ENCODE data around the gene MFSD6. TPM values are rescaled to one million over a fixed set of nuclear protein-coding genes. Genes with fewer than 3 reads are reported as not detected.

The MFSD6 gene
- polyA plus RNA-seq, 1 donor from 2014 or later: 11.8 TPM

- Histone ChIP-seq H3K9ac (ENCODE audit: low read length) (no peak overlapping the region), H3K27ac (ENCODE audit: low read length) (no peak overlapping the region), H3K4me2 (ENCODE audit: low read length) (no peak overlapping the region), H3K4me3 (ENCODE audit: low read length) (no peak overlapping the region), H3K79me2 (replicated peaks; ENCODE audit: insufficient read depth, low read length) (no peaks in the 10 kb centered on the region), H3F3A (ENCODE audit: insufficient read depth, low read length, poor library complexity, severe bottlenecking) (no peaks in the 10 kb centered on the region), H3K36me3 (ENCODE audit: insufficient read depth, low read length) (no peaks in the 10 kb centered on the region), H3K9me3 (ENCODE audit: low read length) (no peaks in the 10 kb centered on the region), H2AFZ (ENCODE audit: low read depth, low read length) (no peak overlapping the region), H3K27me3 (ENCODE audit: insufficient read depth, low read depth, low read length) (no peaks in the 10 kb centered on the region), H4K20me1 (ENCODE audit: insufficient read depth) (no peaks in the 10 kb centered on the region), H3K9me2 (ENCODE audit: insufficient read depth, low read length) (no peaks in the 10 kb centered on the region)
- TF ChIP-seq EP300 (conservative IDR thresholded peaks at IDR 0.05; ENCODE audit: poor library complexity, severe bottlenecking): no peak
Observed at GRCh38 chr2:190376591-190377245, 31.4 kb upstream of the MFSD6 start.

DNA sequence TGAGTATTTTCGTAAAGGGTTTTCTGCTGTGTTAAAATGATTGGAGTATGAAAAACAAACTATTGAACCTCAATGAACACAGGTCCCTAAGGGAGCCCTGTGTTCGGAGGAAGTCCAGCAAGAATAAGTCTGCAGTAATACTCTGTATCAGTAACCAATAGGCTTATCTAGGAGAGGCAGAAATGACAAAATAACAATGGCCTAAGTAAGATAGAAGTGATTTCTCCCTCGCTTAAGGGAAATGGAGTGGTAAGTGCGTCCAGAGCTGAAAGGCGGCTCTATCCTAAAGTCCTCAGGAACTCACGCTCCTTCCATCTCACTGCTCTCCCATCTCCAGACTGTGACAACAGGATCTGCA lies 29.3 kb upstream of the MFSD6 start:
- H3K4me2 ChIP-seq (ENCODE audit: low read length): no peak overlapping the region
- H4K20me1 ChIP-seq (ENCODE audit: insufficient read depth): no peaks in the 10 kb centered on the region
- no peaks in the 10 kb centered on the region for H3K36me3 ChIP-seq (ENCODE audit: insufficient read depth, low read length)
- no peaks in the 10 kb centered on the region for H3F3A ChIP-seq (ENCODE audit: insufficient read depth, low read length, poor library complexity, severe bottlenecking)
- no peaks in the 10 kb centered on the region for H3K79me2 ChIP-seq (replicated peaks; ENCODE audit: insufficient read depth, low read length)
- H2AFZ ChIP-seq (ENCODE audit: low read depth, low read length): no peak overlapping the region
- H3K9me3 ChIP-seq (ENCODE audit: low read length): no peaks in the 10 kb centered on the region
- no peak for TF ChIP-seq POLR2AphosphoS5 (IDR thresholded peaks at IDR 0.05)
- TF ChIP-seq TAF1 (IDR thresholded peaks at IDR 0.05; ENCODE audit: low read depth): no peak
- no peak for TF ChIP-seq SMC3 (conservative IDR thresholded peaks at IDR 0.05; ENCODE audit: poor library complexity)
- H3K4me3 ChIP-seq (ENCODE audit: low read length): no peak overlapping the region
- no peak overlapping the region for H3K27ac ChIP-seq (ENCODE audit: low read length)
- no peaks in the 10 kb centered on the region for H3K27me3 ChIP-seq (ENCODE audit: insufficient read depth, low read depth, low read length)
- H3K9ac ChIP-seq (ENCODE audit: low read length): no peak overlapping the region
- H3K9me2 ChIP-seq (ENCODE audit: insufficient read depth, low read length): no peaks in the 10 kb centered on the region

GRCh38 chr2:190379249-190379964 lies 28.7 kb upstream of the MFSD6 start:
- Histone ChIP-seq H3K9ac (ENCODE audit: low read length) (no peak overlapping the region), H3K79me2 (replicated peaks; ENCODE audit: insufficient read depth, low read length) (no peaks in the 10 kb centered on the region), H3K27me3 (ENCODE audit: insufficient read depth, low read depth, low read length) (no peaks in the 10 kb centered on the region), H2AFZ (ENCODE audit: low read depth, low read length) (no peak overlapping the region), H3K27ac (ENCODE audit: low read length) (no peak overlapping the region), H3K4me2 (ENCODE audit: low read length) (no peak overlapping the region), H3K9me3 (ENCODE audit: low read length) (no peaks in the 10 kb centered on the region), H4K20me1 (ENCODE audit: insufficient read depth) (no peaks in the 10 kb centered on the region), H3F3A (ENCODE audit: insufficient read depth, low read length, poor library complexity, severe bottlenecking) (no peaks in the 10 kb centered on the region), H3K4me3 (ENCODE audit: low read length) (no peak overlapping the region), H3K36me3 (ENCODE audit: insufficient read depth, low read length) (no peaks in the 10 kb centered on the region), H3K9me2 (ENCODE audit: insufficient read depth, low read length) (no peaks in the 10 kb centered on the region)
- TF ChIP-seq EP300 (conservative IDR thresholded peaks at IDR 0.05; ENCODE audit: poor library complexity, severe bottlenecking) (no peak), TAF1 (IDR thresholded peaks at IDR 0.05; ENCODE audit: low read depth) (no peak), REST (IDR thresholded peaks at IDR 0.05; ENCODE audit: borderline replicate concordance) (no peak), EZH2 (IDR thresholded peaks at IDR 0.05; ENCODE audit: borderline replicate concordance, insufficient read depth, low read length, poor library complexity, severe bottlenecking) (no peak), POLR2AphosphoS5 (IDR thresholded peaks at IDR 0.05) (no peak), SMC3 (conservative IDR thresholded peaks at IDR 0.05; ENCODE audit: poor library complexity) (no peak), MXI1 (conservative IDR thresholded peaks at IDR 0.05; ENCODE audit: poor library complexity, severe bottlenecking) (no peak), RAD21 (conservative IDR thresholded peaks at IDR 0.05) (no peak)
- TF ChIP-seq, protein P1, sequence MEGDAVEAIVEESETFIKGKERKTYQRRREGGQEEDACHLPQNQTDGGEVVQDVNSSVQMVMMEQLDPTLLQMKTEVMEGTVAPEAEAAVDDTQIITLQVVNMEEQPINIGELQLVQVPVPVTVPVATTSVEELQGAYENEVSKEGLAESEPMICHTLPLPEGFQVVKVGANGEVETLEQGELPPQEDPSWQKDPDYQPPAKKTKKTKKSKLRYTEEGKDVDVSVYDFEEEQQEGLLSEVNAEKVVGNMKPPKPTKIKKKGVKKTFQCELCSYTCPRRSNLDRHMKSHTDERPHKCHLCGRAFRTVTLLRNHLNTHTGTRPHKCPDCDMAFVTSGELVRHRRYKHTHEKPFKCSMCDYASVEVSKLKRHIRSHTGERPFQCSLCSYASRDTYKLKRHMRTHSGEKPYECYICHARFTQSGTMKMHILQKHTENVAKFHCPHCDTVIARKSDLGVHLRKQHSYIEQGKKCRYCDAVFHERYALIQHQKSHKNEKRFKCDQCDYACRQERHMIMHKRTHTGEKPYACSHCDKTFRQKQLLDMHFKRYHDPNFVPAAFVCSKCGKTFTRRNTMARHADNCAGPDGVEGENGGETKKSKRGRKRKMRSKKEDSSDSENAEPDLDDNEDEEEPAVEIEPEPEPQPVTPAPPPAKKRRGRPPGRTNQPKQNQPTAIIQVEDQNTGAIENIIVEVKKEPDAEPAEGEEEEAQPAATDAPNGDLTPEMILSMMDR (IDR thresholded peaks at IDR 0.05; ENCODE audit: poor library complexity, severe bottlenecking): no peak

Data from neural cell (in vitro differentiated cells).